DMS153 (cell line): ENCODE data around the gene TRPM2.

Experiments used
- DNase-seq: peaks from one replicate; lab custom pipeline; 2025; lab: John Stamatoyannopoulos, UW

TRPM2 gene

DNA sequence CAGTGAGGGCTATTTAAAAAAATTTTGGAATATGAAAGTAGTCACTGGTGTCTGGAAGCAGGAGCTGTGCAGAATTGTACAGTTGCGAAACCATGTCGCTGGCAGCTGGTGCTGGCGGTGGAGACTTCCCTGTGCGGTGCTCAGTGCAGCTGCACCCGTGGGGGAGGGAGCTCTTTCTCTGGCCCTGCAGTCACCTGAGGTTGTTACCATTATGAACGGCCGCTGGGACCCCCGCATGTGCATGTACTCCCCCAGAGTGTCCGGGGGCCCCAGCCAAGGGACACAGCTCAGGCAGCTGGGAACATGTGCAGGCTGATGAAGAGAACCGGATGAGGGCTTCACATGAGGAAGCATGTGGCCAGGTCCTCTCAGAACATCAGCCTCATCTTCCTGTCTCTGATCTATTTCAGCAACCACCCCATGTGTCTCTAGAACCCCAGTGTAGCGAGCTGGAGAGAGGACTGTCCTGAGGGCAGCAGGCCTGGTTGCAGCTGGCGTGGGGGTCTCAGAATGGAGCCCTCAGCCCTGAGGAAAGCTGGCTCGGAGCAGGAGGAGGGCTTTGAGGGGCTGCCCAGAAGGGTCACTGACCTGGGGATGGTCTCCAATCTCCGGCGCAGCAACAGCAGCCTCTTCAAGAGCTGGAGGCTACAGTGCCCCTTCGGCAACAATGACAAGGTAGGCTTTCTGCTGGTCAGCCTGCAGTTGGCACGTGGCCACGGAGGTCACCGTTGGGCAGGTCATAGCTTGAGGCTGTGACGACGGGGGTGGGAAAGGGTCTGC, at the start of gene TRPM2:
Gene TRPM2, plus strand, starts transcription at position 431 of the 780 bp plus-strand sequence. Its CDS starts 80 bp downstream, at position 511.
- no peak for DNase-seq

DNA sequence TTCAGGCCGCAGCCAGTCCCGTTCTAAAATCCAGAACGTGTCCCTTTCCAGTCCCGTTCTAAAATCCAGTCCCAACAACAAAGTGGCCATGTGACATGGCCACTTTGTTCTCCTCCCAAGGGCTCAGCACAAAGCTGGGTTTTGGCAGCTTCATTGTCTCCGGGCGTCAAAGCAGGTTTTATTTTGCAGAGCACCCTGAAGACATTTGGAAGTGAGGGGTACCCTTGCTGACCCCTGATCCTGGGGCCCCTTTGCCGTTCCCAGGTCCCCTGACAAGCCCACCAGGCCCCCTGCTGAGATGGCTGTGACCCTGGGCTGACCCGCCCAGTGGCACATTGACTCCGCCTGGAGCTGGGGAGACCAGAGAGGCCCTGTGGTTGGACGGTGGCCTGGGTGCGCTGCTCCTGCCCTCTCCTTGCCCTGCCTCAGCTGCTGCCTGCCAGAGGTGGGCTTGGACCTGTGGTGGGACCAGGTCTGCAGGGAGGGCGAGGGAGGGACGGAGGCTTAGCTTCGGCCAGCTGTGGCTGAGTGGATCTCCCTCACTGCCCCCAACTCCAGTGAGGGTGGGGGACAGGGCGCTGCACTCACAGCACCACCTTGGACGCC, 49.3 kb upstream of the TRPM2 start:
- no peak for DNase-seq

DNA sequence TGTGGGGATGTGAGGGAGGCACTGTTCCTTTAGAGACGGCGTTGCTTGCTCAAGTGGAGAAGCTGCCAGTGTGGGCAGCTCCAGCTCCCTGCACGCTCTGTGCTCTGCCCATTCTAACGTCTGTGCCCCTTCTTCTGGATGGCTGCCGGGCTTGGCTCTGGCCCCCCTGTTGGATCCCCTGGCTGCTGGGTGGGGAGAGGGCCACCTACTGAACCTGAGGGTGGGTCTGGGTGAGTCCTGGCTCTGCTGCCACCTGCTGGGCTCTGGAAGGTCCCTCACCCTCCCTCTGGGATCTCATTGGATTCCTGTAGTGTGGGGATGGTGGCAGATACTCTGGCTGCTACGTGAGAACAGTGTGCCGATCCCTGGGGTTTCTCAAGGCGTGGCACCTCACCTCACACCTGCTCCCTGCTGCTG, 48.5 kb upstream of the TRPM2 start:
- no peak for DNase-seq

DNA sequence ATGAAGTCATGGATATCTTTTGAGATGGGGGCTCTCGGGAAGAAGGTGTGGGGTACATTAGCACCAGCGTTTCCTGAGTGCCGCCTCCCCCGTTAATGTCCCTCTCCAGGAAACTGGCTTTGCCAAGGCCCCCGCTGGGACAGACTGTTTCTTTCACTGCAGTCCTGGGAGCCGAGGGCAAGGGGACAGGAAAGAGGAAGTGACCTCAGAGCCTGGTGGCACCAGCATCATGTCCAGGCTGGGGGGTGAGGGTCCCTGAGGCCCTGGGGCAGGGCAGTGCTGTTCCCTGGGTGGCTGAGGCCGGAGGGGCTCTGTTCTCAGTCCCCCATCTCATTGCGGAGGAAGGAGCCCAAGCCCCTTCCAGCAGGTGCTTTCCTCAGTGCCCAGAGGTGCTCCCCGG, 47.7 kb upstream of the TRPM2 start:
- DNase-seq = no peak

DNA sequence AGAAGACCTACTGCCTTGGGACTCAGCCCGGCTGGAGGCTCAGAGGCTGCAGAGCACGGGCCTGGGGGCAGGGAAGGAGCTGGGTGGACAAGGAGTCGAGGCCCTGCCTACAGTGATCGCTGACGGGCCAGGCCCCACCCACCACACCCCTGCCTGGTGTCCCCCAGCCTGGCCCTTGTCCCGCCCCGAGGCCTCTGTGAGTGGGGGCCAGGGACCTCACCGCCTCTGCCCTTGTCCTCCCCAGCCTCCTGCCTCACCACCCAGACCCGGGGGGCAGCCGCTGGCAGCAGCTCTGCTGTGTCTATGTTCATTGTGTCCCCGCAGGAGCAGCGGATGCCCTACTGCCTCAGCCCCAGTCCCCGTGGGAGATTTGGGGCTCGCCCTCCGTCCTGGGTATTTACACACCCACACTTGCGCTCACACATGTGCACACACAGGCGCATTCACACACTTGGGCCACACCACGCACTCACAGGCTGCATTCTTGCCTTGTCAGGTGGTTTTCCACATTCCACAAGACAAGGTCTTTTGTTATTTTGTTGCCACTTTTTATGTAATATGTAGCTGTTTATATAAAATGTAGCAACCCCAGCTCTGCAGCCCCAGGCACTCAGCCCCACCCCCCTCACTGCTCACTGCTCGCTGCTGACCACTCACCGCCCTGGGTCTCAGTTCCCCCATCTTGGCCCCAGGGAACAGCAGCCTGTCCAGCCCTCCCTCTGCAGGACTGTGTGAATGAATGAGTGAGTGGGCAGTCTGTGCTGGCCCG, 46.3 kb upstream of the TRPM2 start:
- no peak for DNase-seq

DNA sequence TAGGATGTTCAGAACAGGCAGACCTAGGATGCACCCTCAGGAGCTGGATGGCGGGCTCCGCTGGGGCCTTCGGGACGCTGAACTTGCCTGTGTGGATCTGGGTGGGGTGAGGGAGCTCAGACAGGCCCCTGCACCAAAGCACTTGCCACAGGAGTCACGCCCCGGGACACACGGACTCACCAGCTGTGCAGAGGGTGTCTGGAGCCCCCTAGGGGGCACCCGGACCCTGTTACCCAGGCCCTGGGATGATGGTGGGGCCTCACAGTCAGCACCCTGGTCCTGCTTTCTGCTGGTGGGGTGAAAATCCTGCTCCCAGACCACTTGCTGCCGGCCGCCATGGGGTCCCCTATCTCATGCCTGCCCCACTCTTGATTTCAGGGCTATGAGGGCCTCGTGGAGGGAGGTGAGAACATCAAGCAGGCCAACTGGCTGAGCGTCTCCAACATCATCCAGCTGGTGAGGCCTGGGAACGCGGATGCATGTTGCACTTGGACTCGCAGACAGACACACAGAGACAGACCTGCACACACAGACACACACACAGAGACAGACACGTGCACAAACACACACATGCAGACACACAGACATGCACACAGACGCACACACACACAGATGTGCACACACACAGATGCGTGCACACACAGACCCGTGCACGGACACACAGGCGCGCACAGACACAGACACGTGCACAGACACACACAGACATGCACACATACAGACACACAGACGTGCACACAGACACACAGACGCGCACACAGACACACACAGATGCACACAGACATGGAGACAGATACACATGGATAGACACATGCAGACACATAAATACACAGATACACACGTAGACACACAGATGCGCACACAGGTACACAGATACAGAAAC, 42.6 kb upstream of the TRPM2 start:
- DNase-seq = no peak

DNA sequence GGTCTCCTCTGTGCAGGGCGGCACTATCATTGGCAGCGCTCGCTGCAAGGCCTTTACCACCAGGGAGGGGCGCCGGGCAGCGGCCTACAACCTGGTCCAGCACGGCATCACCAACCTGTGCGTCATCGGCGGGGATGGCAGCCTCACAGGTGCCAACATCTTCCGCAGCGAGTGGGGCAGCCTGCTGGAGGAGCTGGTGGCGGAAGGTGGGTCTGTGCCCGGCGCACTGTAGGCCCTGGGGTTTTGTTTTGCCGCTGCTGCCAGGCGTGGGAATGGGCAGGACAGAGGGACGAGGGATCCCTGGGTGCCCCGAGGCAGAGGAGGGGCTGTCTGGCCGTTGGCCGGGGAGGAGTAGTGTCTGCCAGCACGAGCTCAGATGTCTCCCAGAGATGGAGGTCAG, 41.3 kb upstream of the TRPM2 start:
- no peak for DNase-seq

DNA sequence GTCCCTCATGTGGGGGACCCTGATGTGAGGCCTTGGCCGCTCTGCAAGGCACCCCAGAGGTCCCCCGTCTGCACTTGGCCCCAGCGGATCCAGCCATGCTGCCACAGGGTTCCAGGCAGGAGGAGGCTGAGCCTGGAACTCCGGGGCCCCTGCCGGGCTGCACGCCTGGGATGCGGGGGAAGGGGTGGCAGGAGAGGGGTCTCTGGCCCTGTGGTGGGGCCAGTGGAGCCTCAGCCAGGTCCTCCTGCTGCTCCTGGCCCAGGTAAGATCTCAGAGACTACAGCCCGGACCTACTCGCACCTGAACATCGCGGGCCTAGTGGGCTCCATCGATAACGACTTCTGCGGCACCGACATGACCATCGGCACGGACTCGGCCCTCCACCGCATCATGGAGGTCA, 40.7 kb upstream of the TRPM2 start:
- DNase-seq = no peak

DNA sequence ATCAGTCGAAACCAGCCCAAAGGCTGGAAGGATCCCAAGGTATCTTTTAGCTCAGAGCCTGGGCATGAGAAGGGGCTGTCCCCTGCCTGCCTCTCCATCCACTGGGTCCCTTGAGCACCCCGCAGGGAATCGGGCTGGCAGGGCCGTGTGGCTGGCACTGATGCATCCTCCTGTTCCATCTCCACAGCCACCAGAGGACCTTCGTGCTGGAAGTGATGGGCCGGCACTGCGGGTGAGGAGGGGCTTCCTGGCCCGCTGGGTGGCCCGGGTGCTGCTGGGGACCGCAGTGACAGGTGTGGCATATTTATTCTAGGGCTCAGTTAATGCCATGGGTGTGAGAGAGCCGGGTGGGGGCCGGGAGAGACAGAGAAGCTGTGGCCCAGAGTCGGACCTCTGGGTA, 40.0 kb upstream of the TRPM2 start:
- no peak for DNase-seq

DNA sequence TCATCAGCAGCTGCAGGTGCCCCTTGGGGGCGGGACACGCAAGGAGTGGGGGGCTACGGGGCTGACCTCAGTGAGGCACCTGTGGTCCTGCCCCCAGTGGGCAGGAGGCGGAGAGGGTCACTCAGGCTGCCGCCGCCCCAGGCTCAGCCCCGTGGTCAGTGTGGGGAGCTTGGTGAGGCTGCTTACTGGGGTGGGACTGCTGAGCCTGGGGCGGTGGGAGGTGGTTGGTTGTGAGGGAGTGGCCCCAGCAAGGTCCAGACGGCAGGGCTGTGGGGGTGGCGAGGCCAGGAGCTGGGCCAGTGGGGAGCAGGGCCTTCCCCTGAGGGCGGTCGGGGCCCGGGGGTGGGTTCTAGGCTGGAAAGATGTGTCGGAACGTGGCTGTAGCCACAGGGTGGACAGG, 39.3 kb upstream of the TRPM2 start:
- no peak for DNase-seq

DNA sequence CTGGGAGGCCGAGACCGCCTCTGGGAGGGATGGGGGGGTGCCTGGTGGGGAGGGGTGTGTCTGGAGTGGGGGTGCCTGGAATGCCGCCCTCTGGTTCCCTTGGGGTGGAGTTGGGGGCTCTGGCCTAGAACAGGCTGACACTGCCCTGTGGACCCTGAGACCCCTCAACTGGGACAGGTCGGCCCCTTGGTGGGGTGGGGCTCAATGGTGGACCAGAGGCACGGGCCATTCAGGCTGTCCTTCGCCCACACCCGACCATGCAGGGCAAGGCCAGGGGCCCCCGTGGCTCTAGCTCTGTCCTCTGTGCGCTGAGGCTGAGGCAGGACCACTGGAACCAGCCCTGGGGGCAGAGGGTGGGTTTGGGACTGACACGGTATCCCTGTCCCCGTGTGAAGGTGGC, 38.9 kb upstream of the TRPM2 start:
- no peak for DNase-seq

DNA sequence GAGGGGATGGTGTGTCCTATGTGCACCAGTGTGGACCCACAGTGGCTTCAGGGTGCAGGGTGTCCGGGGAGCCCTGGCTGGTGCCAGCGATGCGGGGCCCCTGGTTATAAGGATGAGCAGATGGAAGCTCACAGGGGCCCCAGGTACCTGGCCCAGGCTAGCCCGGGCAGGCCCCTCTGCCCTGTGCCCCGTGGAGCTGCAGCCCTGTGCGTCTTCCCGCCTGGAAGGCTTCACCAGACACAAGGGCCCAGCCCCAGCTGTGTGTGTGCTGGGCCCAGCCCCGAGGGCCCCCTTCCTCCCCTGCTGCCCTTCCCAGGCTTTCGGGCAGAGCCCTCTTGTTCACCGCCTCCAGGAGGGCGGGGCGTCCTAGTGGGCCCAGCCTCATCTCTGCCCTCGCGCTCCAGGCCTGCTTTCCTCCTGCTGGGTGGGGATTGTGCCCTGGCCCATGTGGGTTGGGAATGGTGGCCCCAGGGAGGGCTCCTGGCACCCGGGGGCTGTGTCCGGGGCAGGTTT, 37.7 kb upstream of the TRPM2 start:
- no peak for DNase-seq

DNA sequence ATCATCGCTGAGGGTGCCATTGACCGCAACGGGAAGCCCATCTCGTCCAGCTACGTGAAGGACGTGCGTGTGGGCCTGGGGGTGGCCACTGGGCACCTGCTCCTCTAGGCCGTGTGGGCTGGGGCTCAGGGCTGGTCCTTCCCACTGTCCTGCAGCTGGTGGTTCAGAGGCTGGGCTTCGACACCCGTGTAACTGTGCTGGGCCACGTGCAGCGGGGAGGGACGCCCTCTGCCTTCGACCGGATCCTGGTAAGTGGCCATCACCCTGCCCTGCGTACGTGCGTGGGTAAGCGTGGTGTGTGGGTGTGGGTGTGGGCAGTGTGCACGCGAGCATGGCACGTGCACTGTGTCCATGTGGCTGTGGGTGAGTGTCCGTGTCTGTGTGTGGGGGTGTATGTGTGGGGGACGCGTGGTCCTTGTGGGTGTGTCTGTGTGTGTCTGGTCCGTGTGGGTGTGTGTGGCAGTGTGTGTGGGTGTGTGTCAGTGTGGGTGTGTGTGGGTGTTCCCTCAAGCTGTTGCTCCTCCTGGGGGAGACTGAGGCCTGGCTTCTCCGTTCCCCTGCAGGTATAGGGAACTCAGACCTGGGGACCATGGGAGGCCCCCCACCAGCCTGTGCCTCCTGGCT, 37.0 kb upstream of the TRPM2 start:
- DNase-seq = no peak

DNA sequence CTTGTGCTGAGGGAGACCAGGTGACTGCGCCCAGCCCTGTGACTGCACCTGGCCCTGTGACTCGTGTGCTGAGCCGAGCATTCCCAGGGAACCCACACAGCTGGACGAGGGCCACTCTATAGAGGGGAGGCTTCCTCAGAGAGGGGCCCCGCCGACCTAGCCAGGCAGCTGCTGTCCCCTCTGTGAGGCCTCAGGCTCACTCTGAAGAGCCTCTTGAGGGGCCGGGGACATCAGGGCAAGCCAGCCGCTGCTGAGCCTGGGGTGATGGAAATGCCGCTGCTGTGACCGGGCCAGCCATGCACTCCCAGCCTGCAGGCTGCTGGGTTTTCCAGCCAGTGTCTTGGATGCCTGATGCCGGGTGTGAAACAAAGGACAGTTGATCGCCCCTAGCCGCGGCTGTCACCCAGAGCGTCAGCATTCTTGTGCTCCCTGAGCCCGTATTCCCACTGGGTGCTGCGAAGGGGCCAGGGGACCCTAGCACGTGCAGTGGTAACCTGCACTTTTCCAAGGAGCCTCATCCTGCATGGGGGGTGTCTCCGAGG, 36.1 kb upstream of the TRPM2 start:
- DNase-seq = no peak

DNA sequence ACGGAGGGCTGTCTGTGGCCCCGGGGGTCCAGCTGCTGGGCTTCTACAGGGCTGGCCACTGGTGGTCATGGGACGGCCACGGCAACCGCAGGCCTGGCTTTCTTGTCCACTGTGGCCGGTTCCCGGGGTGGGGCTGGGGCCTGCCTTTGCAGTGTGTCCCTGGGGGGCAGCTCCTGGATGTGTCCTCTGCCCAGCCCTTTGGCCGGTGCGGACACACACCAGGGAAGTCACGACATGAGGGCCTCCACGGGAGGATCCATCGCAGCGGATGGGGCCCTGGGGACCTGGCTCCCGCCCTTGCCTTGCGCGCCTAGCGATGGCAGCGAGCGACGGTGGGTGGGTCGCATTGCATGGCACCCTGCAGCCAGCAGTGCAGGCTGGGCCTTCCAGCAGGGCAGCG, 35.5 kb upstream of the TRPM2 start:
- DNase-seq = no peak

DNA sequence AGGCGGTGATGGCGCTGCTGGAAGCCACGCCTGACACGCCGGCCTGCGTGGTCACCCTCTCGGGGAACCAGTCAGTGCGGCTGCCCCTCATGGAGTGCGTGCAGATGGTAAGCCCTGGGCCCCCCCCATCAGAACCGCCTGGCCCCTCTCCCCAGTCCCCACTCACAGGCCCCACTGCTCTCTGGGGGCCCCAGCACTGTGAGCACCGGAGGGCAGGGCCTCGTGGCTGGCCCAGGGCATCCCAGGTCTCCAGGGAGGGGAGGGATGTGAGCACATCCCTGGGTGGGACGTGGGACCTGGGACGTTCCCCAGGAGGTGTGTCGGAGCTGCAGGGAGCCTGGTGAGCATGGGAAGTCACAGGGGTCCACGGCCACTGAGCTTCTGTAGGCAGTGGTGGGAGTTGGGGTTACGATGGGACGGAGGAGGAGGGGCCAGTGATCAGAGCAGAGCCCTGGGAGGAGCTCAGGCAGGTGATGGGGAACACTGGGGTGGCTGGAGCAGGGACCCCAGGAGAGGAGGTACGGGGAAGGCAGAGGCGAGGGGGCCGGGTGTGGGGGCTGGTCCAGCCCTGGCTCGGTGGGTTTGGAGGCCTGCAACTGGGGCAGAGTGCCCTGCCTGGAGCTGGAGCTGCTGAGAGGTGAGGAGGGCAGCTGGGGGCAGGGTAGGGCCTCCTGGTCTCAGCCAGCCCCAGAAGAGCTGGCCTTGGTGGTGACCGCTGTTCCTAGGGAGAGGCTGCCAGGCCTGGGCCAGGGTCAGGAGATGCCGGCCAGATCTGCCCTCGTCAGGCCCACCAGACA, 34.7 kb upstream of the TRPM2 start:
- no peak for DNase-seq

DNA sequence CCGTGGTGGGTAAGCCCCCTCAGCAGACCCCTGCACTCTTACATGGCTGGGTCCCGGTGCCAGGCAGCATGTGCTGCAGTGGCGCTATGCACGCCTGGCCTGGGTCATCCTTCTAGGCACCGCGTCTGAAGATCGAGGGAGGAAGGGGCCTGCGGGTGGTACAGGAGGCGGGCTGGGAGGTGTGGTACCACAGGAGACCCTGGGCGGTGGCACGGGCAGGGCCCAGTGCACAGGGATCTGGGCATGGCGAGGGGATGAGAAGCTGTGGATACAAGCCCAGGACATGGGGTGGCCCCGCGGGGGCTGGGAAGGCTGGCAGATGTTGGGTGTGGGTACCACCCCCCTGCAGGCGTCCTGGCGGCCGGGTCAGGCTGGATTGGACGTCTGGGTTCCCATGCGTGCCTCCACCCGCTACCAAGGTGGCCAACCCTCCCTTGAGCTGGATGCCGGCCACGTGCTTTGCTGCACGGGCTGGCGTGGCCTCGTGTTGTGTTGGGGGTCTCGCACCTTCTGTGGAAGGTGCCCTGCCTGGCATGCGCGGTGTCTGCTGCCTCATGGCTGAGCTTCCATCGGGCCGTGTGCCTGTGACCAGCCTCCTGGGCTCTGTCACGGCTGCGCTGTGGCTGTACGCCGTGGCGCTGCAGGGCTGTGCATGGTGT, 33.9 kb upstream of the TRPM2 start:
- no peak for DNase-seq

DNA sequence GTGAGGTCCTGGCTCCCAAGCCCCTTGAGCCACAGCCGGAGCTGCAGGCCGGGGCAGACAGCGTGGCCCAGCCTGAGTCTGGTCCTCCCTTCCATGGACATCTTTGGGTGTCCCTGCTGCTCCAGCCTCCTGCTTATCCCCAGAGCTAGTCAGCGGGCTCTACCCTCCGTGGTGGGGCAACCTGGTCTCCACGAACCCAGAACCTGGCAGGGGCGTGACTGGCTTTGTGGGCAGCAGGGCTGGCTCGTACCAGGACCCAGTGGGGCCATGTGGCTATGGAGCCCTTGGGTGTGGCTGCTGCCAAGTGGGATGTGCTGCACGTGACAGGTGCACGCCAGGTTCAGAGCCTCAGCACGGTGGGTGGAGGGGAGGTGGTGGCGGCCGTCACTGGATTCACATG, 32.6 kb upstream of the TRPM2 start:
- DNase-seq = no peak

DNA sequence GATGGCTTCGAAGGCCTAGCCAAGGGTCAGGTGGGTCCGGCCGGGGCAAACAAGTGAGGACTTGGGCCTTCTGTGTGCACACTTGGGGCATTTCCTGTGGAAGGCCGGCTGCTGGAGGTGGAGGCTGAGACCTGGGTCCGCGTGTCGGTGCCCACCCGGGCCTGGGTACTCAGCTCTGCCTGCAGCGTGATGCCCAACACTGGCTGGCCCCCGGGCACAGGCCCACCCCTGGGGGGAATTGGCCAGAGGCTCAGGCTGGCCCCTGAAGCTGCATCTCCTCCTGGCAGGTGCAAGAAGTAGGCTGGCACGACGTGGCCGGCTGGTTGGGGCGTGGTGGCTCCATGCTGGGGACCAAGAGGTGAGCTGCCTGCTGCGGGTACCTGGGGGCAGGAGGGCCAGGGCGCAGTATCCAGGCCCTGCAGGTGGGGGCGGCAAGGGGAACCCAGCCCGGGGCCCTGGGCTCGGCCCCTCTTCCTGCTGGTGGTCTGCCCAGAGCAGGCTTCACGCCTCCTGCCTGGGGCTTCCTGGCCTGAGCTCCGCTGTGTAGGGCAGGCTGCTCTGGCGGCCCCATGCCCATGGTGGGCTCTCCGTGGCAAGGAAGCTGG, 31.5 kb upstream of the TRPM2 start:
- no peak for DNase-seq
